H7 (cell line): ENCODE results near the gene KIAA1217. TPM values are rescaled to one million over a fixed set of nuclear protein-coding genes. Genes with fewer than 3 reads are reported as not detected.
"Not testable (repeated sequence)": the region's sequence is repeated elsewhere in the genome, so short reads cannot be mapped to it uniquely, and the experiment has no call there.

Experiments used
- DNase-seq: peaks from one replicate; pipeline ENCODE4 v3.0.0; 2012
- H3K27me3 ChIP-seq: 2 replicates; pipeline ENCODE4 v1.6.0; 2011; ENCODE audit warnings: mild to moderate bottlenecking, low read length; ENCODE audit not compliant: control insufficient read depth, insufficient read depth
- H3K36me3 ChIP-seq: replicated peaks from 2 replicates; pipeline ENCODE4 v1.5.1; 2011; ENCODE audit warnings: low read length; ENCODE audit not compliant: control insufficient read depth, insufficient read depth
- H3K4me3 ChIP-seq: 2 replicates; pipeline ENCODE4 v1.5.1; 2011; ENCODE audit warnings: low read depth, mild to moderate bottlenecking, control low read depth, low read length, moderate library complexity; ENCODE audit not compliant: insufficient read depth
- total RNA-seq: library from RNA; depleted of rRNA; stranded (reverse); fragments of >200 nt; shearing (Covaris generic); gene quantifications from 2 replicates; pipeline ENCODE4 v1.2.3, GENCODE V29; 2014

Gene KIAA1217
- total RNA-seq, 1 experiment from 2014 or later, result 3.0 TPM

DNA sequence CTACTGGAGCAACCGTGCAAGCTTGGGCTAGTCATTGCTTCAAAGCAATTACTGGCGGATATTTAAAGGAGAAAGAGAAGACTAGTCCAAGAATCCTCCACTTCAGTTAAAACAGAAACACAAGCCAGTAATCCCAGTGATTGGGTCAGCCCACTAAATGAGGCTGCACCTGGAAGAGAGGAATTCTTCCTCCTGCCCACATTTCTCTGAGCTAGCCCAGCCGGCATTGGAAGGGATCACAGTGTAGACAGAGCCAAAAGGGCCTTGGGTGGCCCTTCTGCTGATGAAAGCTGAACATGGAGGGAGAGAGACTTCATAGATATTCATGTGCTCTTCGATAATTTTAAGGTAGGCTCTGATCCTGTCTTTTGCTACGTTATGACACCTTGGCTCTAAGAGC is 228.4 kb downstream of the KIAA1217 start:
- DNase-seq, result no peak
- no peaks in the 10 kb centered on the region for H3K36me3 ChIP-seq

DNA sequence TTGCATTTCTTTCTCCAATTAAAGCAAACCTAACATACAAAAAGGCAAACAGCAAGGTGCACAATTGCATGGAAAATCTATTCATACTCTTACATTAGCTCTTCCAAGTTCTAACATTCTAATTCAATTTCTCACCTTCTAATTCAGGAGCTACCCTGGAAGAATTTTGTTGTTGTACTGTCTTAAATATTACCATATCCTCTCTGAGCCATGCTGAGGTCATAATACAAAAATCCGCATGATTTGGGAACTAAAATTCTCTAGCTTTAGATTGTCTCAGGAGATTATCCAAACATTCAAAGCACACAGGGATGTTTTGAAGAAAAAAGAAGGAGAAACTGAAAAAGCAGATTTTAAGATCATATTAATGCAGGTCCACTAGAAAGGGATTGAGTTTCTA is 229.9 kb downstream of the KIAA1217 start:
- Histone ChIP-seq H3K4me3 (no peak overlapping the region), H3K36me3 (no peaks in the 10 kb centered on the region; the same call in 1 of the 2 replicates), H3K27me3 (no peaks in the 10 kb centered on the region)
- no peak for DNase-seq

More for the DNA sequence above, 228.4 kb downstream of the KIAA1217 start:
- no peaks in the 10 kb centered on the region for H3K27me3 ChIP-seq
- H3K4me3 ChIP-seq, result no peak overlapping the region

DNA sequence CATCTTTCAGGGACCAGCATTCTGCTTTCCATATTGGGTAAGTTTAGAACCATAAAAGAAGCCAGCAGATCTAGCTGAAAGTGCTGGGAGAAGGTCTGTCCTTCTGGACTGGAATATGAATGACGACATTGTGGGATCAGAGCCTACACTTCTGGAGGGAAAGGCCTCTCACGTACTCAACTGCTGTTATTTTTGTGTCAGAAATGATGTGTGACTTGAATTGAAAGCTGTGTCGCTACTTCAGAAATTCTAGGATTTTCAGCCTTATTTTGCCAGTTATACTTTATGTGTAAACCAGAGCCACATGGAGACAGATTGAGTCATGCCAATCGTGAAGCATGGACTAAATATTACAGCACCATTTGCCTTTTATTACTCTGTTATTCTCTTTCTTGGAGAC is 231.0 kb downstream of the KIAA1217 start:
- H3K4me3 ChIP-seq, result no peak overlapping the region
- H3K36me3 ChIP-seq, result no peaks in the 10 kb centered on the region; the same call in 1 of the 2 replicates
- no peak for DNase-seq
- H3K27me3 ChIP-seq, result no peaks in the 10 kb centered on the region

DNA sequence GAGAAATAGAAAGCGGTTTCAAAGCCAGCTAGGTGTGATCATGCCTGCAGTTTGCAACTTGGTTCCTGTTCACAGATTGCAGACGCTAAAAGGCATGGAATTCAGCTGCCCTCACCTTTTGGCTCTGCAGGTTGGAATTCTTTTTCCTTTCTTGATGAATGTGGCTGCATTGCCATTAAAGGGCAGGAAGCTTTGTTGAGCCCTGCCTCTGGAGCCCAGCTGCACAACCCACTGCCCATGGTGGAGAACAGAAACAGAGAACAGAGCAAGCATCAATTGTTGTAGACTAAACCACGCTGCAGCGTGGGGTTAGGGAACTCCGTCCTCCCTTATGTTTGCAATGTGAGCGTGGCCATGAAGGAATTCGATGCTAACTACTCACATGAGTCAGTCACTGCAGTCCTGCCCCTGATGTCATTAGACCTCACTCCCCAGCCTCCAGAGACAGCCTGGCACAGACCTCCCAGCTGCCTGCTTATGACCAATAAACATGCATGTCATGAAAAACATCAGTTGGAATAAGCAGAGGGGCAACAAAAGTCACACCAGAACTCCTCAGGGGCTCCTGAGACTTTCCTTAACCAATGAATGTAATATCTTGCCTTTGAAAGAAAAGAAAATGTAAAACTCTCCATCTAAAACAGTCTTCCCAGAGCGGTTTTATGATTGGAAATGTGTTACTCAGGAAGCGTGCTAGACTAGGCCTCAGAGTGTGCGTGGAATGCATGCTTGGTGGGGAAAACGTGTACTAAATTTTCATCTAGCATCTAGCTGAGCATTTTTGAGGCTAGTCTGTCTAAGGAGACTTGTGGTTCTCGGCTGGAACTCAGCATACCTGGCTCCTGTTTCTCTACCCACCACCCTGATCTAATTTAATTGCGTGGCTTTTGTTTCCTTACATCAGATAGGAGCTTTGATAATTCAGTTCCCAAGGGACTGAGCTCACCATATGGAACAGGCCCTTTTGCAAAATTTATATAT is 232.2 kb downstream of the KIAA1217 start:
- Histone ChIP-seq H3K36me3 (no peaks in the 10 kb centered on the region; the same call in 1 of the 2 replicates), H3K4me3 (no peak overlapping the region)
- DNase-seq, result no peak

DNA sequence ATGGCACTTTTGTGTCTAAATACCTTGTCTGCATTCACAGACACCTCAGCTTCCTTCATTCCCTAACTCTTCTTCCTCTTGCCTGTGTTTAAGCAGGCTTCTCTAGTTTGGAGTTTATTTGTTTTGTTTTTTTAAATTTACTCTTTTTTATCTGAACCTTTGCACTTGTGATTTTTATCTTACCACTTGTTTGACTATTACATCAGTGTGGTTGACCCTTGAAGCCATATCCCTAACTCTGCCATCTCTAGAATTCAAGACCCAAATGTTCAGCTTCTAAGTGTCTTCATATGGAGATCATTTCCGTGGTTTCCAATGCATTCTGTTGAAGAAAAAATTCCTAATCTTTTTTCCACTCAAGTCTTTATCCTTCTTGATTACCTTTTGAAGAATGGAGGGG is 233.3 kb downstream of the KIAA1217 start:
- DNase-seq, result no peak
- no peaks in the 10 kb centered on the region; the same call in 1 of the 2 replicates for H3K36me3 ChIP-seq
- H3K27me3 ChIP-seq, result no peaks in the 10 kb centered on the region
- no peak overlapping the region for H3K4me3 ChIP-seq

More for the DNA sequence above, 232.2 kb downstream of the KIAA1217 start:
- no peaks in the 10 kb centered on the region for H3K27me3 ChIP-seq

DNA sequence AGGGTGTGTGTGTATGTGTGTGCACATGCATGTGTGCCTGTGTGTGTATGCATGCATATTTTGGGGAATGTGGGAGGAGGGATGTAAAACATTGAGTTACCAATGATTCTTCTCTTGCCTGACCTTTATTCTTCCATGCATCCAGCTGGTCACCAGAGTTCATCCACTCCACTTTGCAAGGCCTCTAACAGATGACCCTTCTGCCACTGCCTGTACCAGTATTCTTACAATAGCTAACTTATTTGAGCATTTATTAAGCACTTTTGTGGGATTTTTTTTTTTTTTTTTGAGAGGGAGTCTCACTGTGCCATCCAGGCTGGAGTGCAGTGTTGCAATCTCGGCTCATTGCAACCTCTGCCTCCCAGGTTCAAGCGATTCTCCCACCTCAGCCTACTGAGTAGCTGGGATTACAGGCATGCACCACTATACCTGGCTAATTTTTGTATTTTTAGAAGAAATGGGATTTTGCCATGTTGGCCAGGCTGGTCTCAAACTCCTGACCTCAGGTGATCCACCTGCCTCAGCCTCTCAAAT is 233.8 kb downstream of the KIAA1217 start:
- H3K4me3 ChIP-seq, H3K36me3 ChIP-seq, H3K27me3 ChIP-seq, DNase-seq: not testable (repeated sequence)

DNA sequence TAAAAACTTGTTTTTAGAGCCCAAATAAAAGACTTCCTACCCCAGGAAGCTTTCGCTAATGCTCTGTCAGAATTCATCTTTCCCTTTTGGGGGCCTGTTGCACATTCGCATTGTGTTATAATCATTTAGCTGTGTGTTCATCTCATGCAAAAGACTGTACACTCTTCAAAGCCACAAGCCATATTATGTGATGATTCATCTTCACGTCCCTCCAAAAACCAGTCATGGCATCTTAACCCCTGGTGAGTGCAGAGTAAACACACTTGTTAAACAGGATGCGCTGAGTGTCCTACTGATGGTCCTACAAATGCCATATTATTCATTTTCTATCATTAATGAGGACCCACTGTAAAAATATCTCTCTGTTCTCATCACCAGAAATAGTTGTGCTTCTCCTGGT is 235.4 kb downstream of the KIAA1217 start:
- H3K36me3 ChIP-seq, result no peaks in the 10 kb centered on the region; the same call in 1 of the 2 replicates
- no peak overlapping the region for H3K4me3 ChIP-seq
- DNase-seq, result no peak
- H3K27me3 ChIP-seq, result no peaks in the 10 kb centered on the region

DNA sequence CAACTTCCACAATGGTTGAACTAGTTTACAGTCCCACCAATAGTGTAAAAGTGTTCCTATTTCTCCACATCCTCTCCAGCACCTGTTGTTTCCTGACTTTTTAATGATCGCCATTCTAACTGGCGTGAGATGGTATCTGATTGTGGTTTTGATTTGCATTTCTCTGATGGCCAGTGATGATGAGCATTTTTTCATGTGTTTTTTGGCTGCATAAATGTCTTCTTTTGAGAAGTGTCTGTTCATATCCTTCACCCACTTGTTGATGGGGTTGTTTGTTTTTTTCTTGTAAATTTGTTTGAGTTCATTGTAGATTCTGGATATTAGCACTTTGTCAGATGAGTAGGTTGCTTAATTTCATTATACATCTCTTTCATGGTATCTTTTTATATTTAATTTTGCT is 237.0 kb downstream of the KIAA1217 start:
- not testable (repeated sequence) for H3K4me3 ChIP-seq, H3K36me3 ChIP-seq, H3K27me3 ChIP-seq, DNase-seq

DNA sequence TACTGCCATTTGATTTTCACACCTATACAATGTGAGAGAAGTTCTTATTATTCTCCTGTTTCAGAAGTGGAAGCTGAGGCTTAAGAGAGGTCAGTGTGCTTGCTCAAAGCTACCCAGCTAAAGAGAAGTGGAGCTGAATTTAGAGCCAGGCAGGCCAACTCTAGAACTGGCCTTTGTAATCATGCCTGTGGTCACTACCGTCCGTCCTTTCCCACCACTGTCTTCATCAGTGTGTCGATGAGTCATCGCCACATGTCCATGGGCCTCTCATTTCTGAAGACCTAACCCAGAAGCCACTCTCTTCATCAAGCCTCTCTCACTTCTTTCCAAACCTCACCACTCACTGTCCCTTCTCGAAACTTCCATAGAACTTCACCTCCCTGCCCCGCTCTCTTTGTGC is 237.8 kb downstream of the KIAA1217 start:
- DNase-seq, result no peak
- Histone ChIP-seq H3K4me3 (no peak overlapping the region), H3K27me3 (no peaks in the 10 kb centered on the region), H3K36me3 (no peaks in the 10 kb centered on the region; the same call in 1 of the 2 replicates)

DNA sequence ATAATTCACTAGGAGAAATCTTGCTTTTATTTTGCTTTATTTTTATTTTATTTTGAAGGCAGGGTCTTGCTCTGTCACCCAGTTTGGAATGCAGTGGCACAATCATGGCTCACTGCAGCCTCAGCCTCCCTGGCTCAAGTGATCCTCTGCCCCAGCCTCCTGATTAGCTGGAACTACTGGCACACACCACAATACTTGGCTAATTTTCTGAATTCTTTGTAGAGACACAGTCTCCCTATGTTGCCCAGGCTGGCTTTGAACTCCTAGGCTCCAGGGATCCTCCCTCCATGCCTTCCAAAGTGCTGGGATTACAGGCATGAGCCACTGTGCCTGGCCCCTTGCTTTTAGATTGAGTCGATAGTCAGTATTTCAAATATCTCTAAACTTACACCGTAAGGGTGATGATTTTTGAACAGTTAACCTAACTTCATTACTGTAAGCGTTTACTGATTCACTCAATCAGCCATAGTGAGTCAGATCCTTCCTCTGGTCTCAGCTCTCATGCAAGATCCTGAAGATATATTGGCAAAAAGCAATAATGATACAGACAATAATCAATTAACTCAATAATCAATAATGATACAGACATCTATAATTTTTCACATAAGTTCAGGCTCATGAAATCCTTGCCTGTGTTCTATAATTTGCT is 239.5 kb downstream of the KIAA1217 start:
- Histone ChIP-seq H3K27me3 (no peaks in the 10 kb centered on the region), H3K4me3 (no peak overlapping the region), H3K36me3 (no peaks in the 10 kb centered on the region)
- DNase-seq, result no peak

DNA sequence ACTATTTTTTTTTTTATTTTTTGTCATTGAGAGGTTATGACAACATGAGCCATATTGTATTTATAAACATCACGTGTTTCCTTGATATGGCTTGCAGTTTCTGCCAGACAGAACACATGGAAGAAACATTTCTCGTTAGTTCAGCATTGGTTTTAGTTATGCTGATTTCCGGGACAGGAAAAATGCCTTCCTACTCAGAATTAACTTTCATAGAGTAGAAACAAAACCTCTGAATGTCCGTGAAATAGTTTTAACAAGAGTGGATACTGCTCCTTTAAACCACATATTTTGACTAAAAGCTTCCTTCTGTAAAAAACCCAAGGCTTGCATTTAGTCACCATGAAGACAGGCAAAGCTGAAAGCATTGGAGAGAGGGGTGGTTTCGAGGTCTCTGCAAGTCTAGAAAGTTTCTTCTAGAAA is 240.4 kb downstream of the KIAA1217 start:
- no peak for DNase-seq
- H3K4me3 ChIP-seq, result no peak overlapping the region
- no peaks in the 10 kb centered on the region for H3K36me3 ChIP-seq
- no peaks in the 10 kb centered on the region for H3K27me3 ChIP-seq

DNA sequence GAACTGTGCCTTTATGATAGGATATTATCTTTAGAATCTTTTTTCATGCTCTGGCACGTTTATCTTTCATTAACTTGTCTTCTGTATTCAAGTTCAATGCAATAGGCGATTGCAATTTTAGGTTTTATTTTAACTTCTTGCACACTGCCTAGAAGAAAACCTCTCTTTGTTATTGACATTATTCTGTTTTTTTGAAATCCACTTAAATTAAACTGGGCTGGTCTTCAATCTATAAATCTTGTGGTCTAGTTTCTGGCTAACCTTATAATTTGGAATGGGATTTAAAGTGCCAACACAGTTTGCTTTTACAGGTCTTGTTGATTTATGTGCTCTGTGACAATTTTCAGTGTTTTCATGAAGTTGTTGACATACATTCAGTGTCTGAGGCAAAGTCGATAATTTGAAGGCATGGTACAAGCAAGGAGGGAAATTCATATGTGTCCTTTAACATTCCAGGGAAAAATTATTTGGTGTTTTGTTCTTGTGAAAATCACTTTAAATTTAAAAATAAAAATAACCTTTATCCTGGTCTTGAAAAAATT is 240.9 kb downstream of the KIAA1217 start:
- no peak overlapping the region for H3K4me3 ChIP-seq
- no peak for DNase-seq
- no peaks in the 10 kb centered on the region for H3K36me3 ChIP-seq
- no peaks in the 10 kb centered on the region for H3K27me3 ChIP-seq

DNA sequence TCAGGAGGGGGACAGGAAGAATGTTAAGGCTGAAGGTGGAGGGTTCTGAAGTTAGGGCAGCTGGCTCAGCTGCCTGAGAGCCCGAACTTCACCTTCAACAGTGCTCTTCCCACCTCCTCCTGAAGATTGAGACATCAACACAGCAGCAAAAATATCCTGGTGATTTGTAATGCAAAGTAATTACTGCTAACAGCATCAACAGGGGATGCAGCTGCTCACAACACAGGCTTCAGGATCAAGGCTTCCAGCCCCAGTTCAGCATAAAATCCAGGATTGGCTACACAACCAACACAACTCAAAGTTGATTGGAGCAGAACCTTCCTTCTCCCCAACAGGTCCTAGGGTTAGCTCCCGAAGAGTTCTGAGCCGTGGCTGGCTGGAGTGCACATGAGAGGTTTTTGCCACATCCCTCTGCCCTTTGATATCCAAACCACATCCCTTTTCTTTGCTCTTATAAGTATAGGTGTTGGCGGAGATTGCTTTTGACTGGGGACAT is 242.4 kb downstream of the KIAA1217 start:
- no peaks in the 10 kb centered on the region for H3K27me3 ChIP-seq
- peak; percentile 28 for DNase-seq
- H3K4me3 ChIP-seq, result no peak overlapping the region

DNA sequence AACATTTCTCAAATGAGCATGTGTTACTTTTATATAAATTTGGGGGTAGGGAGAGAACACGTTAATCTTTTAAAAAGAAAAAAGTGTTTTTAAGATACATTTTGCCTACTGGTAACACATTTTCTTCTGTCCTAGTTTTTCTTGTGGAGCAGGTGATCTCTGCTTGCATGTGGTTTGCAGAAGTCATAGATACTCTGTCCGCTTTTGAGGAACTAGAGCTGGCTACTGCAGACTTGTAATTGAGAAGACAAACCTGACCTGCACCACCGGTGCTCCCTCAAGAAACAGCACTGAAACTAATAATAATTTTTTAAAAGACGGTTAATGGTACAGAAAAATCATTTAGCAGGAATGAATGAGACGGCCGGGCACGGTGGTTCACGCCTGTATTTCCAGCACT is 243.1 kb downstream of the KIAA1217 start:
- DNase-seq, result no peak
- Histone ChIP-seq H3K27me3 (no peaks in the 10 kb centered on the region), H3K4me3 (no peak overlapping the region), H3K36me3 (no peaks in the 10 kb centered on the region)

More for the DNA sequence above, 242.4 kb downstream of the KIAA1217 start:
- no peaks in the 10 kb centered on the region for H3K36me3 ChIP-seq
